NOMO-1 treated with dmso at 0.1 percent for 144 hours (cell line): ENCODE data around the gene SPOP.
"Not testable (repeated sequence)": the region's sequence is repeated elsewhere in the genome, so short reads cannot be mapped to it uniquely, and the experiment has no call there.

Experiments used
- DNase-seq: peaks from one replicate; lab custom pipeline; 2025; ENCODE audit not compliant: unreplicated experiment; lab: John Stamatoyannopoulos, UW

The SPOP gene

DNA sequence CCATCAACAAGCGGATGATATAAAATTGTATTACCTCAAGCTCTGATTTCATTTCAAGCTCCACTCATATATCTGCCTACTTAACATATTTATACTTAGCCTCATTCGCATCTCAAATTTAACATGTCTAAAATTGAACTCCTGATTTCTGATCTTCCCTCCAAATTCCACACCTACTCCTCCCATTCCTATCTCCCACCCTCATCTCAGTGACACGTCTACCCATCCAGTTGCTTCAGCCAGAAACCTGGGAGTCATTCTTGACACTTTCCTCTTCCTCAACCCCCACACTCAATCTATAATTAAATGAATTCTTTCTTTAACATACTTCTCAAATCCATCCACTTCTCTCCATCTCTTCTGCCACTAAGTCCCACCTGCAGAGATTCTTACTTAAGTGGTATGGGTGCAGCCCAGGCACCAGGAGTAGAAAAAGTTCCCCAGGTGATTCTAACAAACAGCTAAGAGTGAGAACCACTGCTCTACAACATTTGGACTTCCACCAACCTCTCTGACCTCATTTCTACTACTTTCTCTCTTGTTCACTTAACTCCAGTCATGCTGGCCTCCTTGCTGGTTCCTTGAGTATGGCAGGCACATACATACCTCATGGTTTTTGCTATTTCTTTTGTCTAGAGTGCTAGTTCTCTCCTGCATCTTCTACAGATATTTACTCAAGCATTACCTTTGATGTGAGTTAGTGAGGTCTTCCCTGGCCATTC, 18.1 kb downstream of the SPOP start:
- no peak for DNase-seq

DNA sequence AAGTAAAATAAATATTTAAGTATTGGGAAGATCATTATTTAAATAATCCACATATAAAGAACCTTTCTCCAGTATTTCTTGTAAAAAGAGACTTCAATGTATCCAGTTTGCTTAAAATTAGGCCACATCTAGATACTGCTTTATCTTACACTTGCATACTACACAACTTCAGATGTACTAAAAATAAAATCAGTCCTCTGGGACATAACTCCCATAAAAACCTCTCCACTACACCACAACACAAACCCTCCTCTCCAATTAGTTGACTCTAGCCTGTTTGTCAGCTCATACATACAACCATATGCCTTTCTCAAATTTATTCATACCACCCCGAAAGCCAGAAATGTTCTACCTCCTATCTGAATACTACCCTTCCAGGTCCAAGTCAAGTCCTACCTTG, 21.6 kb downstream of the SPOP start:
- no peak for DNase-seq

DNA sequence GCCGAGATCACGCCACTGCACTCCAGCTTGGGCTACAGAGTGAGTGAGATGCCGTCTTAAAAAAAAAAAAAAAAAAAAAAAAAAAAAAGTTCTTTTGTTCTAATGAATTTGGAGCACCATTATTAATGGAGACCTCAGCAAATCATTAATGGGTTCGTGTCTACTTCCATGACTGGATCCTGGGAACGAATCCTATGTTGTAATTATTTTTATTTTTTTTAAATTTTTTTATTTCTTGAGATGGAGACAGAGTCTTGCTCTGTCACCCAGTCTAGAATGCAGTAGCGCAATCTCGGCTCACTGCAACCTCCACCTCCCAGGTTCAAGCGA, 30.7 kb downstream of the SPOP start:
- DNase-seq: no peak

DNA sequence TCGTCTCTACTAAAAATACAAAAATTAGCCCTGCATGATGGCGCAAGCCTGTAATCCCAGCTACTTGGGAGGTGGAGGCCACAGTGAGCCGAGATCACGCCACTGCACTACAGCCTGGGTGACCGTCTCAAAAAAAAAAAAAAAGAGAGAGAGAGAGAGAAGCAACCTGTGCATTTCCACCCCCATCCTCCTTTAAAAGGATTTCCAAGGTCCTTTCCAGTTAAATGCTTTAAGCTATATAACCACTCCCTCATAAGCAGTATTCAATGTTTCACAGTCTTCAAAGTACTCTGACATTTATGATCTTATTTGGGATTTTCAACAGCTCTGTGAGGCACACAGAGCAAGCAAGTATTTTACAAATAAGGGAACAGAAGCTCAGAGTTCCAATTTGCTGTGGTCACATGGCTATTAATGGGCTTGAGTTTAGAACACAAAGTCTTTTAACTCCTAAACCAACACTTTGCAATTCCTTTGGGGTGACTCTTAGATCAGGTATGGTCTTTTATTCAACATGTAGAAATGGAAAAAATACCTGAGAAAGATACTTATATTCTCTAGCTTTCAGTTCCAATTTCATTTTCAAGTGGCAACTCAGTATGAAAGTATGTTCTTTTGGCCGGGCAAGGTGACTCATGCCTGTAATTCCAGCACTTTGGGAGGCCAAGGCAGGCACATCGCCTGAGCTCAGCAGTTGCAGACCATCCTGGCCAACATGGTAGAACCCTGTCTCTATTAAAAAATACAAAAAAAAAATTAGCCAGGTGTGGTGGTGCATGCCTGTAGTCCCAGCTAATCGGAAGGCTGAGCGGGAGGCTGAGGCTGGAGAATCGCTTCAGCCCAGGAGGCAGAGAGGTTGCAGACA, 31.3 kb downstream of the SPOP start:
- no peak for DNase-seq

DNA sequence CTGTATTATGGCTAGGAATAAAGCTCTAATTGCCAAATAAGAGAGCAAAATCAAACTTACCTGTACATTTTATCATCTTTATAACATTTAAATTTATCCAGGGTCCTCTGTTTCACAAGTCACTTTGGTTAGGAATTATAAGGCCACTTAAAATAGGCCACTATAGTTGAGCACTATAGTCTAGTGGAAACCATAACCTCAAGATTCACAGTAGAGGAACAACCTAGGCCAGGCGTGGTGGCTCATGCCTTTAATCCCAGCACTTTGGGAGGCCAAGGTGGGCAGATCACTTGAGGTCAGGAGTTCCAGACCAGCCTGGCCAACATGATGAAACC, 31.9 kb downstream of the SPOP start:
- DNase-seq: not testable (repeated sequence)

DNA sequence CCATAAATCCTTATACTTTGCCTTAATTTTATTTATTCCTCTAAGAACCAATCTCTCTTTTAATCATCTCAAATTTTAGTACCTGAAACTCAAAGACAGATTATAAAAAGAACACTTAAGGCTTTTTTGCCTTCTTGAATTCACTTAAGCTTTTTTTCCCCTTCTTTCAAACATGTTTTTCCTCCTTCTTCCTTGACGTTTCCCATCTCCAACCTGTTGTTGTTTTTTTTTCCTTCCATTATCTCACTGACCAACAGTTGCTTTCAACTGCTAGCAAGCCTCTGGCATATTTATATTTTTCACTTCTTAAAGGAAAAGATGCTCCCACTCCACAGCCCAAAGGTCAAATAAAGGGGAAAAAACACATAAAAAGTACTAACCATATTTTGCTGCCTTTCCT, 32.2 kb downstream of the SPOP start:
- DNase-seq: no peak

DNA sequence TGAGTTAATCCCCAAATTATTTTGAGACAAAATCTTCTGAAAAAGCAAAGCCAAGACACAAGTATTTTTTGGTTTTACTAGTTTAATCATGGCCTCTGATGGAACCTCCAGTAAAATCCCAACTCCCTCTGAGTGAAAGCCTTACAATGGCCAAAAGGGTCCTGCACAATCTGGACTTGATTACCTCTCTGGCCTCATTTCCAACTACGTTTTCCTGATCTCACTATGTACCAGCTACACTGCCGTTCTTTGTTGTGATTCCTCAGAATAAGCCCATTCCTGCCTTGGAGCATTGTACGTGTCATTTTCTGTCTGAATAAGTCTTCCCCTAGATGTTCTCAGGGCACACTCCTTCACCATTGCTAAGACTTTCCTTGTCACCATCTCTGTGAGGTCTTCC, 37.3 kb downstream of the SPOP start:
- no peak for DNase-seq

DNA sequence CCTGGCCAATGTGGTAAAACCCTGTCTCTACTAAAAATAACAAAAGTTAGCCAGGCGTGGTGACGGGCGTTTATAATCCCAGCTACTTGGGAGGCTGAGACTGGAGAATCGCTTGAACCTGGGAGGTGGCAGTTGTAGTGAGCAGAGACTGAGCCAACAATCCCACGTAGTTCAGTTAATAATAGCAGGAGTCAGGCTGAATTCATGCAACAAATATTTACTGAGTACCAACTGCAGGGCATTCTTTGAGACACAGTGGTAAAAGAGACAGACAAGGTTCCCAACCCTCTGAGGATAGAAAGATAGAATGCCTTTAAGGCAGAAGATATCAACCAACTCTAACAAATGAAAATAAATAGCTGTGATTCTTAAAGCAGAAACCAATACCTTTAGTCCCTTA, 39.1 kb downstream of the SPOP start:
- DNase-seq: no peak

DNA sequence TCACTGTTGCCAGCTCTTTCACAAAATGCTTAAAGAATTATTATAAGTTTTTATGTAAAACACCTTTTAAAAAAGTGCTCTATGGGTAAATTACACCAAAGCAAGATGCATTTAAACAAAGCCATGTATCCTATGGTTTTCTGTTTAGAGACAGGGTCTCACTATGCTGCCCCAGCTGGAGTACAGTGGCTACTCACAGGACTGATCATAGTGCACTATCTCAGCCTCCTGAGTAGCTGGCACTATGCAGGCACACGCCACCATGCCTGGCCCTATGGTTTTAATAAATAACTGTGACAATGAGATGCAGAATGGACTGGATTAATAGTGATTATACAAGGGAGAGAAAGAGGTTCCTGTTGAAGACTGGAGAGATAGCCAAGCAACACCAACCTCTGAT, 40.2 kb downstream of the SPOP start:
- no peak for DNase-seq

DNA sequence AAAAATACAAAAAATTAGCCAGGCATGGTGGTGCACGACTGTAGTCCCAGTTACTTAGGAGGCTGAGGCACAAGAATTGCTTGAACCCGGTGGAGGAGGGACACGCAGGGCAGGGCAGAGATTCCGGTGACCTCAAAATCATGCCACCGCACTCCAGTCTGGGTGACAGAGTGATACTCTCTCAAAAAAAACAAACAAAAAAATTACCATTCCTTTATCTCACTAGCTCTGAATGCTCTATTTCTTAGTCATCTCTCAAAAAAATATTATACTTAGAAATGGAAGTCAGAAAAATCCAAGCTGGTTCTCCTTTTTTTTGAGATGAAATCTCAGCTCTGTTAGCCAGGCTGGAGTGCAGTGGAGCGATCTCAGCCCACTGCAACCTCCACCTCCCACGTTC, 40.8 kb downstream of the SPOP start:
- DNase-seq: no peak

DNA sequence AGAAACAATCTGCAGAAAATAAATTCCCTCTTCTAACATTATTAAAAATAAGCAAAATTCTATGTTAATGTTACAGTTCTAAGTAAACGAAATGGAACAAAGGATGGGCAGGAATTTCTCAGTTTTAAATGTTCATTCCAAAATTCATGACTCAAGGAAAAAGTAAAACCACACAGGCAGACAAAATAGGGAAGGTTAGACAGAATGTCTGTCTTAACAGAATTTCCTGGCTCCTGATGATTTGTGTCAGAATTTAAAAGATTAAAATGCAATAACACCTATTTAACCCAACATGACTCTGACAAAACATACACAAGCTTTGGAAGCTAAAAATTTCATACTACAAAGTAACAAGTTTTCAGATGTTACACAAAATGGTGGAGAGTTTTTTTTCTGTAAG, 42.8 kb downstream of the SPOP start:
- no peak for DNase-seq

DNA sequence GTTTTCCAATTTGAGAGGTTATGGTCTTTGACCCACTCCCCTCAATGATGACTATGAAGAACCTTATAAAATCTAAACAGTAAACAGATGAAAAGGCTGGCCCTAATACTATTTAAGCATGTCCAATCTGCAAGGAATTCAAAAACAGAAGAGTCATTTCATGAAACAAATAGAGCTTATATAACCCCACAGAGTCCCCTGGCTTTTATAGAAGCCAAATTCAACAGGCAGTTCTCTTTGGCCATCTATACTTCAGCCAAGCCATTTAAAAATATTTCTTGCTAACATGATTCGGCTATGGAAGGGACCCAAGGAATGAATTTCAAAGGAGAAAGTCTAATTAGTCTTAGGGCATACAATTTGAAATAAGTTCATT, 43.4 kb downstream of the SPOP start:
- no peak for DNase-seq

DNA sequence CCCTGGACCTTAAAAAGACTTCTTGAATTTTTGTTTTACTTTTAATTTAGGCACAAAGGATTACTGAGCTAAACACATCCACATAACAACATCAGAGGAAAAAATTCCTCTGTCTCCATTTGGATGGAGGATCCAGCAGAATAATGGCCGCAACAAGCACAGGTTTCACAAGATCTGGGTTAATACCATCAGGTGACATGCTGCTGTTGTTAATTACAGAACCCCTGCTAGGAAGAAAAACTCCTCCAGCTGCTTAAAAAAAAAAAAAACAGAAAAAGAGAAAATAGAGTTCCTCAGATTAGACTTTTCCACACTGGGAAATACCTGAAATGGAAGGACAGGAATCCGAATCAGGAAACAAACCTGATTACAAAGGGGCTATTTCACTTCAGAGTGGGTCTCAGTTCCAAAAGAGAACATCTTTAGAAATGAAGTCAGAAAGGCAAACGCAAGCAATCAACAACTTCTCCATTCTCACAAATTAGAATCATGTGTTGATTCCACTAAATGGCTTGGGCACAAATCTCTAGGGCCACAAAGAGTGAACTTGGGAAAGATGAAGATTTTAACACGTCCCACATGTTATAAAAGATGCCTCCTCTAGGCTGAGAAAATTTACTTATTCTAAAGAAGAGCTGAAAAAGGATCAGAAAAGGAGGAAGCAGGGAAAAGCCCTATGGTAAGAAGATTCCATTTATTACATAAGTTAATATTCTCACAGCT, 44.0 kb downstream of the SPOP start:
- no peak for DNase-seq

DNA sequence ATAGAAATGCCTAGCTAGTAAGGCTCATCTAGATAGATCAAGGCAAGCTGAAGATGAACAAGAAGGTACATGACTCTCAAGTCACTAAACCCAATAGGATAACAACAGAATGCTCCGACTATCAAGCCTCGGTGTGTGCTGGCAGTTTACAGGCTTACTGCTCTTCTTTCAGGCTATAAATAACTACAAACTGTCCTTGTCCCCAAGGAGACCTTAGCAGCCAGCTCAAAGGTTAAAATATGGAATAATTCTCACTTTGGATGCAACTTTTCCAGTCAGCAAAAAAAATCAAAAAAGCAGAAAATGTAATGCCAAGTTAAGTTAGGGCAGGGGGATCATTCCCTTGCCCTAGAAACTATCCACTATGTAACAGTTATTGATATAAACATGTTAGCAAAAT, 44.6 kb downstream of the SPOP start:
- no peak for DNase-seq

DNA sequence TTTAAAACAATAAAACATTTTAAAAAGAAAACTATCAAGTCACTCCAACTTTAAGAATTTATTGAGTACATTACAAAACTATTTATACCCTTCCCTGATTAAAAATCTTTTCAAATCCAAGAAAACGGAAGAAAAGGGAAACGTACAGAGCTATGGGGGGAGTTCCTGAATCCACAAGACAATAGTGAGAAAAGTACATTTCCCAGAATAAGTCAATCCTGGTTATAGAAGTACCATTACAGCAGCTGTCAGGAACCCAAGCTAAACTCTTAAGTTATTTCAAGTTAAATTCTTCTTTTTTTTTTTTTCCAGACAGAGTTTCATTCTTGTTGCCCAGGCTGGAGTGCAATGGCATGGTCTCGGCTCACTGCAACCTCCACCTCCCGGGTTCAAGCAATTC, 45.7 kb downstream of the SPOP start:
- DNase-seq: no peak

DNA sequence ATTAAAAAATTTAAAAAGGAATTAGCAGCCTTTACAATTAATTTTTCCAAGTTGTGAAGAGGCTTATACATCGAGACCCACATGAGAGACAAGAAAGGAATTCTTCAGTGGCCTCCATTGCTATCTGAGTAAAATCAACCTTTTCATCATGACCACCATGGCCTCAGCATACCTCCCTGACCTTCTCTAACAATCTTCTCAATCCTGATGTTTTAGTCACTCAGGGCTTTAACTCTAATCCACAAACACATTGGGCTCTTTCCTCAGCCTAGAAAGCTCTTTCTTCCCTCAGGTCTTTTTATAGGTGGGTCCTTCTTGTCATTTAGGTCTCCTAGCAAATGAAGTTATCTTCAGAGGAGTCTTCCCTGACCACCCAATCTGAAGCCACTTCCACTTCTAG, 46.4 kb downstream of the SPOP start:
- DNase-seq: no peak

DNA sequence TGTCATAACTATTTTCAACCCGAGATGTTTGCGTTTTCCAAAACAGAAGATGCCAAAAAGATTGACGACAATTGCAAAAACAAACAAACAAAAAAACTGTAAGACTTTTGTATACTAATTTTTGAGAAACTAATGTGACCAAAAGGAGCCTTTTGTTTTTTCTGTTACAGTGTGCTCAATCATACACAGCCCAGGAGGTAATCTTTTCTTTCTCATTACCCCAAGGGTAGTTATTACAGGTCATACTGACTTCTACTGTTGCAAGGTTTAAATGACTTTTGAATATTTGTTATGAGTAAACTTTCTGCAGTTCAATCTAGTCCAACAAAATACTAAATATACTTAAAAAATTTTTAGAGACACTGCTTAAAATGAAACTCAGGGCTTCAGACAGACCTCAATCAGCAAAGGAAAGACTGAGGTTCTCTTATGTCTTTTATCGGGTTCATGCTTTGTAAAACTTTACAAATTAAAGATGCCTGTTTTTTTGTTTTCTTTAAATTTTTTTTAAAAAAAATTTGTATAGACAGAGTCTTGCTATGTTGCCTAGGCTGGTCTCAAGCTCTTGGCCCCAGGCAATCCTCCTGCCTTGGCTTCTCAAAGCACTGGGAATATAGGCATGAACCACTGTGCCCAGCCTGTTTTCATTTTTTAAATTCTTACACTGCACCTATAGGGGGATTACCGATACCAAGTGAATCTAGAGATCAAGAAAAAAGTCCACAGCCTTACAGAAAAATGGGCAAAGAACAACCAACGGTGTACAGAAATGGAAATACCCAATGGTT, 47.6 kb downstream of the SPOP start:
- DNase-seq: no peak

DNA sequence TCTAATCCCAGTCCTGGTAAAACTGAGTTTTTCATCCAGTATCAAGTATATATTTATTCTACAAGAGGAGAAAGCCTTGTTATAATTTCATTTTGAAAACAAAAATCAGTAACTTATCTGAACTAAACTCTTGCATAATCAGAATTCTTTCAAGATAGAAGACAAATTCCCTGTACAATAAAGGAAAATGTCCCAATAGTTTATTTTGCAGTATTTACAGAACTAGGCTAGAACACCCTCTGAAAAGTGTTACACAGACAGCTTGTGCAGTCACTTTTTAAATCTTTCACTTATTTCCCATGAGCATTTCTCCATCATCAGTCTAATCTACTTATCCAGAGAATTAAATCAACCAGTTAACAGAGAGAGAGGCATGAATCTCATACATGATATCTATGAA, 48.5 kb downstream of the SPOP start:
- DNase-seq: no peak

DNA sequence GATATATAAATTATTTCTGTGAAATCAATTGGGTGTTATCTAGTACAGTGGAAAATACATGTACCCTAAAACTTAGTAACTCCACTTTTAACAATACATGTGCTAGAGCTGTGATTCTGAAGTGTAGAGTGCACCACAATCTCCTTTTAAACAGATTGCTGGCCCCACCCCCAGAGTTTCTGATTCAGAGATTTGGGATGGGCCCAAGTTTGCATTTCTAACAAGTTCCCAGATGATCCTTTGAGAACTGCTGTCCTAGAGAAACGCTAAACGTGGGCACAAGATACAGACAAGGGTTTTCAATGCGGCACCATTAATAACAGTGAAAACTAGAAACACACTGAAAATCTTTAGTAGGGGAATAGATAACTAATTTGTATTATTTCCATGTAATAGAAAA, 53.0 kb downstream of the SPOP start:
- DNase-seq: no peak

DNA sequence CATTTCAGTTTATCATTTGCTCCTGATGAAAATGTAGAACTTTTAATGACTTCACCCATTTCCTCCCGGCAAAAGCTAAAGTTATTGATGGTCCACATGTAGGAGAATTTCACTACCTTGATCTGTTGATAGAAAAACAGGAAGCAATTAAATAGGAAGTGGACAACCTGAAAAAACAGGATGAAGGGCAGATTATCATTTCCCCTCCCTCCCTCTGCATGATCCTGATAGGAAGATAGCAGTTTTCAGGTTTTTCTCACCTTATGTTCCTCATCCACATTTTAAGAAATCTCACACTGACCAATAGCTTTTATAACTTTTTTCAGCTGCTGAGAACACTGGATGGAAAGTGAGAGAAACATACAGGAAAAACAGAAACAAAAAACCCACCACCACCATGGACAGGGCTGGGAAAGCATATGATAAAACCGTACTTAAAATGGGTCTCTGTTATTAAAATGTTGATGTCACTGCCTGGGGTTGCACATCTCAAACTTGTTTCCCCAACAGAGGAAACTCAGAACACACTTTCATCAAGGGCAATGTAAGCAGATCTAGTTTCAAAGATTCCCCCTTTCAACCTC, 55.9 kb downstream of the SPOP start:
- DNase-seq: no peak

DNA sequence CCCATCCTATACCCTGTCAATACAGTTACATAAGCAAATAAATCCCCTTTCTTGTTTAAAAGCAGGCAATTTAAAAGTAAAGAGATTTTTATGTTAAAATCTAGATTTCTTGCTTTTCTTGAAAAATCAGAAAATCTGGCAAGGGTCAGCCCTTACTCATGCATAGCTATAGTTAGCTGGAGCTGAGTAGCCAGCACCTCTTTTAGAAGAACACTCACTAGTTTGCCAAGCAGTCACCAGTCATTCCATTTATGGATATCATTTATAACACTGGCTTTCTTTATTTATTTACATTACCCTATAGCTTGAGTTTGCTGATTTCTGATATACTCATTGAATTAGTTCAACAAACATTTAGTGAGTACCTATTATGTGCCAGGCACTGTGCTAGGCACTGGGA, 56.5 kb downstream of the SPOP start:
- DNase-seq: no peak
